WI38 (cell line): ENCODE results near the gene ITGB1.
"Not testable (repeated sequence)": the region's sequence is repeated elsewhere in the genome, so short reads cannot be mapped to it uniquely, and the experiment has no call there.

Experiments used
- H3K4me3 ChIP-seq: 2 replicates; pipeline ENCODE4 v1.5.1; 2011; ENCODE audit warnings: low read depth, mild to moderate bottlenecking, control low read depth, low read length
- CTCF ChIP-seq: IDR thresholded peaks from 2 replicates; pipeline ENCODE4 v1.5.1; 2012; ENCODE audit warnings: low read depth, mild to moderate bottlenecking, control low read depth, low read length

The ITGB1 gene

GRCh38 chr10:32909456-32909855 is 48.6 kb downstream of the ITGB1 start:
- TF ChIP-seq CTCF, result no peak
- no peak overlapping the region for H3K4me3 ChIP-seq

- no peak overlapping the region for H3K4me3 ChIP-seq
- no peak for TF ChIP-seq CTCF
These were observed 51.4 kb downstream of the ITGB1 start for GRCh38 chr10:32906595-32906994.

- no peak for TF ChIP-seq CTCF
- H3K4me3 ChIP-seq, result no peak overlapping the region
These were observed 52.6 kb downstream of the ITGB1 start for GRCh38 chr10:32905466-32905865.

- no peak for TF ChIP-seq CTCF
- no peak overlapping the region for H3K4me3 ChIP-seq
These were observed 56.2 kb downstream of the ITGB1 start for GRCh38 chr10:32901815-32902214.

GRCh38 chr10:32895200-32895968 is 62.6 kb downstream of the ITGB1 start:
- not testable (repeated sequence) for H3K4me3 ChIP-seq

- no peak overlapping the region for H3K4me3 ChIP-seq
- TF ChIP-seq CTCF, result no peak
These were observed 63.9 kb downstream of the ITGB1 start for GRCh38 chr10:32893916-32894664.

GRCh38 chr10:32893434-32893833 is 64.6 kb downstream of the ITGB1 start:
- TF ChIP-seq CTCF, result no peak
- H3K4me3 ChIP-seq, result no peak overlapping the region
